Small intestine (tissue), 7 donors: ENCODE measurements around the gene FAM98A. TPM values are rescaled to one million over a fixed set of nuclear protein-coding genes. Genes with fewer than 3 reads are reported as not detected.

ENCODE experiments used
- DNase-seq, 2 donors: peaks; one replicate each; pipeline versions ENCODE4 v3.0.0 to v3.0.0-alpha.2; 2013
- FAIRE-seq: peaks from 2 replicates; lab custom pipeline; 2012; peaks lifted over from hg19 to GRCh38; lab: Jason Lieb, UNC
- H3K27ac ChIP-seq, 3 donors: one replicate each; pipeline ENCODE4 v1.5.1; 2013; ENCODE audit warnings: low read length in 2 of 3, mild to moderate bottlenecking in 2 of 3, control low read depth in 1 of 3, inconsistent platforms in 1 of 3, low read depth in 1 of 3, moderate library complexity in 1 of 3
- H3K27me3 ChIP-seq, 3 donors: one replicate each; pipeline ENCODE4 v1.6.1; 2013; ENCODE audit warnings: low read length in 3 of 3, inconsistent platforms in 1 of 3; ENCODE audit not compliant: control insufficient read depth in 3 of 3, insufficient read depth in 3 of 3
- H3K36me3 ChIP-seq, 3 donors: one replicate each; pipeline ENCODE4 v1.6.1; 2013; ENCODE audit warnings: low read length in 3 of 3, inconsistent platforms in 1 of 3, low read depth in 1 of 3, mild to moderate bottlenecking in 1 of 3, moderate library complexity in 1 of 3; ENCODE audit not compliant: control insufficient read depth in 3 of 3, insufficient read depth in 2 of 3
- H3K4me1 ChIP-seq, 3 donors: one replicate each; pipeline ENCODE4 v1.6.1; 2013; ENCODE audit warnings: low read length in 2 of 3, inconsistent platforms in 1 of 3, low read depth in 1 of 3, mild to moderate bottlenecking in 1 of 3, moderate library complexity in 1 of 3; ENCODE audit not compliant: control insufficient read depth in 3 of 3, insufficient read depth in 2 of 3
- H3K4me3 ChIP-seq, 3 donors: one replicate each; pipeline ENCODE4 v1.5.1; 2013; ENCODE audit warnings: low read length in 3 of 3, control low read depth in 1 of 3, inconsistent platforms in 1 of 3, low read depth in 1 of 3, mild to moderate bottlenecking in 1 of 3, moderate library complexity in 1 of 3
- H3K9me3 ChIP-seq, 2 donors: one replicate each; pipeline ENCODE4 v1.6.1; 2013; ENCODE audit warnings: low read depth in 1 of 2, low read length in 1 of 2; ENCODE audit not compliant: control insufficient read depth in 2 of 2, insufficient read depth in 1 of 2
- WGBS, 3 donors: extraction: QIAGEN DNeasy Blood & Tissue Kit; methylation state at CpG; one replicate each; pipeline ENCODE4 v1.1.7; 2013; 5-methylcytosine and 5-hydroxymethylcytosine counted together
- polyA plus RNA-seq, 4 donors: library from polyadenylated mRNA; stranded (reverse) in 3 of 4; unstranded in 1 of 4; fragments of 200-250 nt in 3 of 4; fragments of 120-200 nt in 1 of 4; gene quantifications; one replicate each; pipeline versions ENCODE4 v1.2.1 to v1.2.3, GENCODE V29; 2013
- donor health status: healthy with polysubstance abuse.
- donor health status: control.
- donor health status: control.
- donor health status: Bipolar disorder and iron deficiency.
- donor health status: healthy.

FAM98A gene
- polyA plus RNA-seq, 4 donors = 11.9 to 36.6 (median 20.3) TPM

DNA sequence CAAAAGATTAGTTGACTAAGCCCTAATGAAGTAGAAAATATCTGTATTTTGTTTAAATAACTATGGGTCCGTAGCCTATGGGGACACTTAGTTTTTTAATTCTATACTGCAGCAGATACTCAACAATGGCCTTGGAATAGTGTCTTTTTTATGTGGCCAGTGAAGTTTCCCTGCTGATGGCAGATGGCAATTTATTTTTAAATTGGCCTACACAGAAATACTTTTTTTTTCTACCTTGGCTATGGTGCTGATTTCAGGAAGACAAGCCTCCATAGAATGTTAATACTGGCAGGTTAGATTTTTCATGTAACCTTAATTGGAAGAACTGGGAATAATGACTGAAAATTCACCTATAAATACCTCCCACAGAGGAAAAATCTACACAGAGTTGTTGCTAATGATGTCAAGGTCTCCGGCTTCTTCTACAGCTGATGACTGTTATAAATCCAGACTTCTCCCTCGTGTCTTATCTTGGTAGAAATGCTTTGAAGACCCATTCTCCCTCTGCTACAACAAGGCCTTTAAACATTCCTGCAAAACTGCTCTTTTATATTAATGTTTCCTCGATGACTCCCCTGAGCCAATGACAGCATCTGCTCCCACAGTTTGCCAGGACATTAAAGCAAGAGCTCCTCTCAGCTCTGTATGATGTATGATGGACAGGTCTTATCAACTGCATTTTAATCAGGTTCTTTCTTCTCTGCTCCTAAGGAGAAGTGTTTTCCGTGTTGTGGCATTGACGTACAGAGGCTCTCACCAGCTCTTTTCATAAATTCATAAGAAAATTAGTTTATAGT is 29.1 kb upstream of the FAM98A start:
- Histone ChIP-seq H3K27me3 (no peaks in the 10 kb centered on the region), H3K4me3 (no peak overlapping the region), H3K9me3 (no peaks in the 10 kb centered on the region), H3K4me1 (no peaks in the 10 kb centered on the region), H3K27ac (no peak overlapping the region), H3K36me3 (no peaks in the 10 kb centered on the region)
- DNase-seq = no peak
- FAIRE-seq = no peak
- 68 to 80% (median 77%) methylated on average over 6 of the region's 6 CpGs for WGBS, 3 donors

DNA sequence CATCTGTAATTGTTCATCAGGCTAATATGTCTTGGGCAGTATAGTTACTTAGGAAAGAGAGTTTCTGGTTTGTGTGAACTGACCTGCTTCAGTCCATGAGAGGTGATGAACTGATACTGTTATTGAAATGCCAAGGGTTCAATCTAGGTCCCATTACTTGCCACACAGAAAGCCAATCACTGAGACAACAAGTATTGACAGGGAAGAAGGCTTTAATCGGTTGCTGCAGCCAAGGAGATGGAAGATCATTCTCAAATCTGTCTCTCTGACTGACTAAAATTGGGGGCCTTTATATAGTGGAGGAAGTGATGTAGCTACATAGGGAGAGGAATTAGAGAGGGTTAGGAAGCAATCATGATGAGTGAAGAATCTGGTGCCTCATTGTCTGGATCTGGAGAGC is 19.9 kb upstream of the FAM98A start:
- no peaks in the 10 kb centered on the region for H3K36me3 ChIP-seq
- H3K4me3 ChIP-seq = no peak overlapping the region
- no peaks in the 10 kb centered on the region for H3K4me1 ChIP-seq
- peaks cover 0 to 2% (median 0%) of the 10 kb centered on the region in 3 donors for H3K27me3 ChIP-seq
- no peak overlapping the region for H3K27ac ChIP-seq
- 96 to 100% (median 98%) methylated on average over 1 of the region's 1 CpG for WGBS, 3 donors
- H3K9me3 ChIP-seq = peaks cover 1 to 7% of the 10 kb centered on the region in 2 donors
- DNase-seq = no peak
- no peak for FAIRE-seq

- FAIRE-seq = no peak
- WGBS, 3 donors = 80 to 95% (median 81%) methylated on average over 1 of the region's 1 CpG
- Histone ChIP-seq H3K4me3 (no peak overlapping the region), H3K4me1 (no peaks in the 10 kb centered on the region), H3K27ac (no peak overlapping the region), H3K9me3 (peaks cover 1 to 7% of the 10 kb centered on the region in 2 donors), H3K27me3 (peaks cover 0 to 2% (median 0%) of the 10 kb centered on the region in 3 donors), H3K36me3 (no peaks in the 10 kb centered on the region)
- DNase-seq = no peak
Measured at GRCh38 chr2:33617989-33618388, 18.9 kb upstream of the FAM98A start.

DNA sequence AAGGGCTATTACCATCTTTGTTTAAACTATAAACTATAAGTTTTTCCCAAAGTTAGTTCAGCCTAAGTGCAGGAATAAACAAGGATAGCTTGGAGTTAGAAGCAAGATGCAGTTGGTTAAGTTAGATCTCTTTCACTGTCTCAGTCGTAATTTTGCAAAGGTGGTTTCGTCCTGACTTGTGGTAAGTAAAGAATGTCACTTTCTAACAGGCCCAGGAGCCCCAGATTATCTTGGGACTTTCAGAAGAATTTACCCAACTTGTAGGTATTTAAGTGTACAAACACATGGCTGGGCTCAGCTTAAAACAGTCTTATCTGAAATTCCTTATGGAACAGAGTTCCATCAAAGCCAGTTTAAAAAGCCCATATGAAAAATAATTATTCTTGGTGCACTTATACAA is 18.3 kb upstream of the FAM98A start:
- H3K27me3 ChIP-seq = peaks cover 0 to 2% (median 0%) of the 10 kb centered on the region in 3 donors
- 80 to 88% (median 86%) methylated on average over 2 of the region's 2 CpGs for WGBS, 3 donors
- no peak overlapping the region for H3K27ac ChIP-seq
- no peak for FAIRE-seq
- H3K4me1 ChIP-seq = no peaks in the 10 kb centered on the region
- no peak for DNase-seq
- no peaks in the 10 kb centered on the region for H3K36me3 ChIP-seq
- peaks cover 1 to 7% of the 10 kb centered on the region in 2 donors for H3K9me3 ChIP-seq
- no peak overlapping the region for H3K4me3 ChIP-seq

GRCh38 chr2:33616873-33617272 is 17.8 kb upstream of the FAM98A start:
- H3K36me3 ChIP-seq = no peaks in the 10 kb centered on the region
- no peak for FAIRE-seq
- 61 to 71% (median 63%) methylated on average over 2 of the region's 2 CpGs for WGBS, 3 donors

GRCh38 chr2:33614190-33614589 is 15.1 kb upstream of the FAM98A start:
- H3K36me3 ChIP-seq = no peaks in the 10 kb centered on the region
- peaks cover 0 to 2% (median 0%) of the 10 kb centered on the region in 3 donors for H3K27me3 ChIP-seq
- no peaks in the 10 kb centered on the region for H3K4me1 ChIP-seq
- DNase-seq = no peak
- H3K4me3 ChIP-seq = no peak overlapping the region
- peaks cover 1 to 9% of the 10 kb centered on the region in 2 donors for H3K9me3 ChIP-seq
- FAIRE-seq = no peak
- no peak overlapping the region for H3K27ac ChIP-seq

More at GRCh38 chr2:33616873-33617272, 17.8 kb upstream of the FAM98A start:
- Histone ChIP-seq H3K9me3 (peaks cover 1 to 7% of the 10 kb centered on the region in 2 donors), H3K27ac (no peak overlapping the region), H3K4me1 (no peaks in the 10 kb centered on the region), H3K4me3 (no peak overlapping the region), H3K27me3 (peaks cover 0 to 2% (median 0%) of the 10 kb centered on the region in 3 donors)
- no peak for DNase-seq

DNA sequence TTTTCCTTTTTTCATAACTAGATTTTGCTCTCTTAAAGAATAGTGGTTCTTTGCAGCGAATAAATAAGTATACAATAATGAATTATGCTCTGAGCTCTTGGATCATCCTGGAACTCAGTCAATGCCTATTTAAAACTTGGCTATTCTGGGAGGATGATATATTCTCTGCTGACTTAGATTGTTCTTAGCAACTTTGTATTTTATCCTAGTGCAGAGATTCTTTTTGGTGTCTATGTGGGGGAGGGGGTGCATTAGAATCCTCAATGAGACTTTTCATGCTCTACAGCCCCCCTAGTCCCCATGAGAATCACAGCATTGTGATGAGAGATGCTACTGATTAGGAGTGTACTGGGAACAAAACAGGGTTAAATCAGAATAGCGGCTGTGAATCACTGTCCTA is 8.8 kb upstream of the FAM98A start:
- no peak for DNase-seq
- 54 to 67% (median 66%) methylated on average over 2 of the region's 2 CpGs for WGBS, 3 donors
- Histone ChIP-seq H3K27ac (no peak overlapping the region), H3K36me3 (no peaks in the 10 kb centered on the region), H3K9me3 (peaks cover 0 to 4% of the 10 kb centered on the region in 2 donors), H3K4me1 (no peaks in the 10 kb centered on the region), H3K4me3 (no peak overlapping the region), H3K27me3 (no peaks in the 10 kb centered on the region)
- no peak for FAIRE-seq

- Histone ChIP-seq H3K36me3 (no peaks in the 10 kb centered on the region), H3K4me1 (no peaks in the 10 kb centered on the region), H3K9me3 (peaks cover 0 to 4% of the 10 kb centered on the region in 2 donors), H3K4me3 (no peak overlapping the region), H3K27me3 (no peaks in the 10 kb centered on the region), H3K27ac (no peak overlapping the region)
- no peak for FAIRE-seq
- DNase-seq = no peak
- 52 to 64% (median 58%) methylated on average over 4 of the region's 4 CpGs for WGBS, 3 donors
Measured at GRCh38 chr2:33607251-33607721, 8.2 kb upstream of the FAM98A start.
